Measurements from ENCODE around the gene DUSP16. TPM values are rescaled to one million over a fixed set of nuclear protein-coding genes. Genes with fewer than 3 reads are reported as not detected.
A peak's percentile ranks its signal among the peaks of the same experiment; 100 is the strongest.
"Not testable (repeated sequence)": the region's sequence is repeated elsewhere in the genome, so short reads cannot be mapped to it uniquely, and the experiment has no call there.

DUSP16 gene
- total and polyA plus RNA-seq, 2 of the 8 experiments (the other 6 are each of a cell fraction or from before 2014, with no cell fraction given) = 31.6 to 55.9 TPM

DNA sequence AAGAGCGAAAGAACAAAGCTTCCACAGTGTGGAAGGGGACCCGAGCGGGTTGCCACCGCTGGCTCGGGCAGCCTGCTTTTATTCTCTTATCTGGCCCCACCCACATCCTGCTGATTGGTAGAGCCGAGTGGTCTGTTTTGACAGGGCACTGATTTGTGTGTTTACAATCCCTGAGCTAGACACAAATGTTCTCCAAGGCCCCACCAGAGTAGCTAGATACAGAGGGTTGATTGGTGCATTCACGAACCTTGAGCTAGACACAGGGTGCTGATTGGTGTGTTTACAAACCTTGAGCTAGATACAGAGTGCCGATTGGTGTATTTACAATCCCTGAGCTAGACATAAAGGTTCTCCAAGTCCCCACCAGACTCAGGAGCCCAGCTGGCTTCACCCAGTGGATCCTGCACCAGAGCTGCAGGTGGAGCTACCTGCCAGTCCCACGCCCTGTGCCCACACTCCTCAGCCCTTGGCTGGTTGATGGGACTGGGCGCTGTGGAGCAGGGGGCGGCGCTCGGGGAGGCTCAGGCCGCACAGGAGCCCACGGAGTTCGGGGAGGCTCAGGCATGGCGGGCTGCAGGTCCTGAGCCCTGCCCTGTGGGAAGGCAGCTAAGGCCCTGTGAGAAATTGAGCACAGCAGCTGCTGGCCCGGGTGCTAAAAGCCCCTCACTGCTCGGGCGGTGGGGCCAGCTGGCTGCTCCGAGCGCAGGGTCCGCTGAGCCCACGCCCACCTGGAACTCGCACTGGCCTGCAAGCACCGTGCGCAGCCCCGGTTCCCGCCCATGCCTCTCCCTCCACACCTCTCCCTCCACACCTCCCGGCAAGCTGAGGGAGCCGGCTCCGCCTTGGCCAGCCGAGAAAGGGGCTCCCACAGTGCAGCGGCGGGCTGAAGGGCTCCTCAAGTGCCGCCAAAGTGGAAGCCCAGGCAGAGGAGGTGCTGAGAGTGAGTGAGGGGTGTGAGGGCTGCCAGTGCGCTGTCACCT is 90.4 kb downstream of the DUSP16 start:
- H4K5ac ChIP-seq (ENCODE audit: insufficient read length, low read depth, low read length); H3K23ac ChIP-seq (ENCODE audit: insufficient read length); H4K20me1 ChIP-seq (replicated peaks in 1 of 2; ENCODE audit: control insufficient read depth in 1 of 2, insufficient read depth in 2 of 2, low read length in 2 of 2); H2BK5ac ChIP-seq (ENCODE audit: low read depth, low read length); H2AFZ ChIP-seq (ENCODE audit: low read length); H2BK12ac ChIP-seq (ENCODE audit: low read depth, low read length); H3K79me1 ChIP-seq (ENCODE audit: low read depth, low read length); H3K9ac ChIP-seq (replicated peaks in 1 of 4; ENCODE audit: extremely low read depth in 1 of 4, low read depth in 3 of 4, low read length in 3 of 4); POLR2A ChIA-PET (ENCODE audit: partially characterized antibody); H3K18ac ChIP-seq (ENCODE audit: extremely low read depth, low read length); H4K8ac ChIP-seq (ENCODE audit: extremely low read depth, insufficient read depth, low read length); H2BK120ac ChIP-seq (replicated peaks; ENCODE audit: low read depth, low read length); H3K79me2 ChIP-seq (ENCODE audit: control insufficient read depth in 1 of 2, insufficient read depth in 2 of 2, low read length in 2 of 2); H3K4me3 ChIP-seq (ENCODE audit: extremely low read depth in 1 of 4, insufficient read depth in 2 of 4, low read depth in 3 of 4, low read length in 4 of 4); H3K23me2 ChIP-seq (ENCODE audit: low read depth, low read length); H3K4me1 ChIP-seq (replicated peaks in 1 of 4; ENCODE audit: control insufficient read depth in 3 of 4, insufficient read depth in 4 of 4, low read length in 3 of 4); H2AK5ac ChIP-seq (ENCODE audit: low read depth, low read length); H3K4me2 ChIP-seq (ENCODE audit: insufficient read depth in 1 of 2, low read depth in 2 of 2, low read length in 2 of 2); H3K14ac ChIP-seq (ENCODE audit: insufficient read length); H3K27me3 ChIP-seq (replicated peaks in 1 of 4; ENCODE audit: control insufficient read depth in 3 of 4, extremely low read depth in 1 of 4, insufficient read depth in 3 of 4, low read length in 3 of 4); H4K91ac ChIP-seq (replicated peaks; ENCODE audit: insufficient read length, low read length); FAIRE-seq; H2BK20ac ChIP-seq (ENCODE audit: low read length); H2BK15ac ChIP-seq (ENCODE audit: low read length); H3K56ac ChIP-seq (replicated peaks; ENCODE audit: insufficient read length, low read depth, low read length); H3K4ac ChIP-seq (replicated peaks; ENCODE audit: insufficient read length, low read depth, low read length); H3K27ac ChIP-seq (ENCODE audit: low read depth, low read length): not testable (repeated sequence)
- Histone ChIP-seq H3K9me3 (ENCODE audit: insufficient read depth in 2 of 2, low read depth in 1 of 2, low read length in 1 of 2) (peaks cover 7 to 10% of the 10 kb centered on the region in 2 experiments), H3K36me3 (ENCODE audit: control insufficient read depth in 2 of 4, insufficient read depth in 4 of 4, low read length in 3 of 4) (peaks cover 10 to 24% (median 22%) of the 10 kb centered on the region in 4 experiments)
- DNase-seq (ENCODE audit: low read depth in 1 of 2, low spot score in 2 of 2) = peak in 1 of 2 experiments; percentile 44
- CTCF ChIA-PET (ENCODE audit: partially characterized antibody) = interaction anchor here (0.8 to 2.0 kb wide), 4 partner anchors 9 to 36 kb away, joined by 3 to 7 read pairs (median 4); no protein-coding TSS in a partner anchor
- 92% methylated on average over 29 of the region's 37 CpGs; no CpG with 5 or more reads in 1 of the 2 experiments for WGBS, 2 experiments (ENCODE audit: extremely low coverage in 1 of 2, insufficient coverage in 1 of 2, insufficient read length in 1 of 2, insufficient replicate concordance in 2 of 2, low coverage in 1 of 2, low lambda C conversion rate in 2 of 2, missing lambda C conversion rate in 1 of 2)
